ENCODE measurements around the gene OVOL1.
"Not testable (repeated sequence)": the region's sequence is repeated elsewhere in the genome, so short reads cannot be mapped to it uniquely, and the experiment has no call there.

The OVOL1 gene

DNA sequence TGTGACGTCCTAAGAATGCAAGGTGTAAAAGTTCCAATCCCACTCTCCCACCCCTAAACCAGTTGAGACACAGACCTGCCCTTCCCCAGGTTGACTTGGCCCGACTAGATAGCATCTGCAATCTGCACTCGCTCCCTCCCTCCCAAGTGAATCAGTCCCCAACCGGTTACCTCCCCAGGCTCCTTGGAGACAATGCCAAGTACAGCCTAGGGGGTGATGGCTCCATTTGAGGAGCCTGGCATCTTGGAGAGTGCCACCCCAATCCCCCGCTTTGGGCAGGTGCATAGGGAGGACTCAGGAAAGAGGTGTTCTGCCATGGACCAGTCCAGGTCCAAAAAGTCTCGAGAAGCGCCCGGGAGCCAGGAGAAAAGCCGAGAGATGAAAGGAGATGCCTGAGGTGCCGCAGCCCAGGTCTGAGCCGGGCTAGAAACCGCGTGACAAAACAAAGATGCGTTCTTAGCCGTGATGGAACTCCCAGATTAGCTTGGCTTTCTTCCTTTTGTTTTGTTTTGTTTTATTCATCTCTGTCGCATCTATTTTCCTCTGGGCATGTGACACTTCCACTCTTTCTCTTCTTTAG is 28.2 kb downstream of the OVOL1 start:
- DNase-seq (ENCODE audit: low spot score) = no peak

DNA sequence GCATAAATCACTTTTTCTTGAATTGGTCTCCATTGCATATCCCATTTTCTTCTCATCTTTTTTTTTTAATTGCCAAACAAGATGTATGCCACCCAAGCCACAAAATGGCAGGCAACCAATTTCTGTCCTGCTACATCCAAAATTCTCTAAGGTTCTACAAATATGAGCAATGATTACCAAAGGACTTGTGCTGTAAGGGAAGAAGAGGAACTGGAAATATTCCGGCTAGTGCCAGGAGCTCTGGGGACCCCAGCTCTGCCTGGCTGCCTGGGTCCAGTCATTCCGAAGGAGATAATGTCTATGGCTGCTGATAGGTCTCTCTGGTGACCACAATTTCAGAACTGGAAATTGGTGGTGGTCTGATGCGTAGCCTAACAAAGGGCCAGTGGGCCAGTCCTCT is 29.8 kb downstream of the OVOL1 start:
- no peak for DNase-seq (ENCODE audit: low spot score)

DNA sequence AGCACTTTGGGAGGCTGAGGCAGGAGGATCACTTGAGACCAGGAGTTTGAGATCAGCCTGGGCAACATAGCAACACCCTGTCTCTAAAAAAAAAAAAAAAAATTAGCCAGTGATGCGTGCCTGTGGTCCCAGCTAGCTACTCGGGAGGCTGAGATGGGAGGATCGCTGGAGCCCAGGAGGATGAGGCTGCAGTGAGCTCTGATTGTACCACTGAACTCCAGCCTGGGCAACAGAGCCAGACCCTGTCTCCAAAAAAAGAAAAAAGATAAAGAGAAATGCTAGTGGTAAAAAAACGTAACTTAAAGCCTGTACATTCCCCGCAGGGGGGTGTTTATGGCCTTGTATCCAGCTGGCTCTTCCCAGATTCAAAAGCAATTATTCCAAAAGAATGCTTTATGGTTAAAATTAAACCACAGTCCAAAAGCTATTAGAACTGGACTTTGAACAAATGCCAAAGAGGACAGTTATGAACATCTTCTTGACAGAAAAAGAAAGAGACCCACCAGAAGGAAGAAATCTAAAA is 30.5 kb downstream of the OVOL1 start:
- DNase-seq (ENCODE audit: low spot score) = no peak

DNA sequence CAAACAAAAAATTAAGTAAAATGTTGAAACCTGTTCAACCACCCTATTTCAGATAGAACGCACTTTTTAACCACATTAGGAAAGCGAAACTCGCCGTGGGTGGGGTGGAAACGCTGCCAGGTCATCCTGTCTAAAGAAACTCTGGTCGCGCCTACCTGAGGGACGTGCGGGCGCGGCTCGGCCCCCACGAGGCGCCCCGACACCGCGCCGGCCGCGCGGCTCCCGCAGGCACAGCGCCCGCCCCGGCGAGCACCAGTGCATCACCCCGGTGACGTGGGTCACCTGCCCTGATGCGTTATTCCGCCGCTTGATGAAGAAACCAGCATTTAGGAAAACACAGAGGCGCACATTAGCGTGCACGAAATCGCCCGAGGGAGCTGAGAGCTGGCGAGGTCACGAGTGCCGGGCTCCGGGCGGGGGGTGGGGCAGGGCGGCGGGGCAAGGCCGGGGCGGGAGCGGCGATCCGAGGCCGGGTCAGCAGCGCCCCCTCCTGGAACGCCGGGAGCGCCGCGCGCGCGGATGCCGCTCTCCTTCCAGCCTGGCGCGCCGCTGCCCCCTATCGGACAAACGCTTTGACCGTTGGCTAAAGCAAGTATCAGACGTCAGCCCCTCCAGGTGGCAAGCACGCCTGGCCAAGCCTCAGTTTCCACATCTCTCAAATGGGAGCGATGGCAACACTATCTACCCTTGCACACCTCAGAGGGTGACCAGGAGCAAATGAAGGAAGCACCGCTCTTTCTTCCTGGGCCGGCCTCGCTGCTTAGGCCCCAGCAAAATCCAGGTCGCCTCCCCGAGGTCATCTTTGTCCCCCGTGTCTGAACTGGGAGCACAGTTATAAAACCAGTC is 31.2 kb downstream of the OVOL1 start:
- peak; percentile 94 for DNase-seq (ENCODE audit: low spot score)

DNA sequence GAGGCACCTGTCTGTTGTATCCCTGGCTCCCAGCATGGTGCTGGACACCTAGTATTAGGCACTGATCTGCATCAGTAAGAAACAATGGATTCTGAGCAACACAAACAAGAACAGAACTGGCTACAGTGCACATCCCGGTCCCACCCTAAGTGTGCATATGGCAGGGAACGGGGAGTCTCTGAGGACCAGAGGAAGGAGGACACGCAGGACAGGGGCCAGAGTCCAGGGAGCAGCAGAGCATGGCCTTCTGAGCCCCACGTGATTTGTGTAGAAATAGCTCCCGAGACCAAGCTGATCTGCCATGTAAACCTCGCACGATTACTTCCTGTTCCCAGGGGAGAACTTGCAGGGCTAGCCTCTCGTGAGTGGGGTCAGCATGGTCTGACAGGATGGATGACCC is 34.2 kb downstream of the OVOL1 start:
- no peak for DNase-seq (ENCODE audit: low spot score)

DNA sequence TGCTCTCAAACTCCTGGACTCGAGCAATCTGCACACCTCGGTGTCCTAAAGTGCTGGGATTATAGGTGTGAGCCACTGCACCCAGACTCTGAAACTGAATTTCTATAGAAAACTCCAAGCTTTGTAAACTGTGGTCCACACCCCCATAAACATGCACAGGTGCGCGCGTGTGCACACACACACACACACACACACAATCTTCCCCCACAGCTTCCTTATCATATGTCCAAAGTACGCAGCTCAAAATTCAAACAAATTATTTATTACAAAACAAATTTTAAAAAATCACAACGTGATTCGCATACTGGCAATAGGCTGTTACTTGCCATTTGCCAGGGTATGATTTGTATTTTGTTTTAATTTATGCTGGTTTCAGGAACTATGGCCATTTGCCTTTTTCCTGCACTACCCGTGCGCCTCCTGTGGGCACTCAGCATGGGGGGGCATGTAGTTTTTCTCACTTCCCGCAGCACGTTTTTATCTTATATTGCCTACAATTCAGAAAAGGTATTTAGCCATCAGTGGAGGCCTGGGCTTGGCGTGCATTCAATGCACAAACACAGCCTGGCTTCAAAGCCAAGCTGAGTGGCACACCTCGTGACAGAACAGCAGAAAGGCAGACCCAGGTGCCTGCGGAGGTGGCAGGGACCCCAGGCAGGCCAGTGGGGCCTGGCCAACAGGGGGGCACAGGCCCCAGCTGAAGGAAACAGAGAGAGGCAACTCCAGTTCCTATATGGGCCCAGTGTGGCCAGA is 36.1 kb downstream of the OVOL1 start:
- DNase-seq (ENCODE audit: low spot score) = no peak

DNA sequence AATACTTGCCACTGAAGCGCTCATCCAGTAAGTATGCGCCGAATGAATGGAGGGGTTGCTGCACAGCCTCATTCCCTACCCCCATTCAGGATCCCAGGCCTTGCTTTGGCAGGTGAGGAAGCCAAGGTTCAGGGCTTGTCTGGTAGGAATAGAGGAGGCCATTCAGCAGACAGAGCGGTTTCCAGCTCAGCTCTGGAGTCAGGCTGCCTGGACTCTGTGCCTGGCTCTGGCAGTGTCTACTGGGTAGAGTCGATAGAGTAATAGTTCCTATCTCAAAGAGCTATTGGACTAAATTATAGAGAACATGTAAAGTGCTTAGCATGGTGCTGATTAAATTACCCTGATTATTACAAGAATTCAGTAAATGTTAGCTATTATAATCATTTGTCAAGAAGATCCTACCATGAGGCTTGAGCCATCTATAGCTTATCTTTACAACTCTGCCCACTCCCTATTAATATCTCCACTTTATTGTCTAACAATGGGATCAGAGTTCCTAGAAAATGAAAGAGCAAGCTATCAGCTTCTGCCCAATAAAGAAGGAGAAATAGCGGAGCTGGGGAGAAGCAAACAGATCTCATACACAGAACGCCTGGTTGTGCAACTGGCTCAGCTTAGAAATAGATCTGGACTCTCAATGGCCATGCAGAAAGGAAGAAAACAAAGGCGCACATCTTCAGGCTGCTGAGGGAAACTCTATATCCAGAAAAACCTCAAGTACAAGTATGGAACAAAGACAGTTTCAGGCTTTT is 40.3 kb downstream of the OVOL1 start:
- no peak for DNase-seq (ENCODE audit: low spot score)

DNA sequence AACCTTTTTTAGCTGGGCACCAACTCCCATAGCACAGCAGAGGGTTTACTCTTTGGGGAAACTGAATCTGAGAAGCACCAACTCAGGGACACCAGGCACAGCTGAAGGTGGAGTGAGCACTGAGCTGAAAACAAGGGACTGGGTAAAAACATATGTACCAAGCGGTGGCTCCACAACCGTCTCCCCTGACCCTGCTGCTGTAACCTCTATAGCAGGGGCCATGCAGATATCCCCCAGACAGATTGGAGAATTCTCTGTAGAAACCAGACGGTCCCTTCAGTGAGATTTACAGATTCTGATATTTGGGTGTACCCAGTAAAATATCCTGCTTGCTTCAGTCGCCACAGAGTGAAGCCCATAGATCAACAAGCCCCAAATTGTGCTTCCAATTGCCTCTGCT is 42.6 kb downstream of the OVOL1 start:
- no peak for DNase-seq (ENCODE audit: low spot score)

DNA sequence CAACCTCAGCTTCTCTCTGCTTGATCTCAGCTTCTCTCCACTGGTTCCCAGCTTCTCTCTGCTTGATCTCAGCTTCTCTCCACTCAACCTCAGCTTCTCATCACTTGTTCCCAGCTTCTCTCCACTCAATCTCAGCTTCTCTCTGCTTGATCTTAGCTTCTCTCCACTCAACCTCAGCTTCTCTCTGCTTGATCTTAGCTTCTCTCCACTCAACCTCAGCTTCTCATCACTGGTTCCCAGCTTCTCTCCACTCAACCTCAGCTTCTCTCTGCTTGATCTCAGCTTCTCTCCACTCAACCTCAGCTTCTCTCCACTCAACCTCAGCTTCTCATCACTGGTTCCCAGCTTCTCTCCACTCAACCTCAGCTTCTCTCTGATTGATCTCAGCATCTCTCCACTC is 45.4 kb downstream of the OVOL1 start:
- DNase-seq (ENCODE audit: low spot score) = not testable (repeated sequence)

DNA sequence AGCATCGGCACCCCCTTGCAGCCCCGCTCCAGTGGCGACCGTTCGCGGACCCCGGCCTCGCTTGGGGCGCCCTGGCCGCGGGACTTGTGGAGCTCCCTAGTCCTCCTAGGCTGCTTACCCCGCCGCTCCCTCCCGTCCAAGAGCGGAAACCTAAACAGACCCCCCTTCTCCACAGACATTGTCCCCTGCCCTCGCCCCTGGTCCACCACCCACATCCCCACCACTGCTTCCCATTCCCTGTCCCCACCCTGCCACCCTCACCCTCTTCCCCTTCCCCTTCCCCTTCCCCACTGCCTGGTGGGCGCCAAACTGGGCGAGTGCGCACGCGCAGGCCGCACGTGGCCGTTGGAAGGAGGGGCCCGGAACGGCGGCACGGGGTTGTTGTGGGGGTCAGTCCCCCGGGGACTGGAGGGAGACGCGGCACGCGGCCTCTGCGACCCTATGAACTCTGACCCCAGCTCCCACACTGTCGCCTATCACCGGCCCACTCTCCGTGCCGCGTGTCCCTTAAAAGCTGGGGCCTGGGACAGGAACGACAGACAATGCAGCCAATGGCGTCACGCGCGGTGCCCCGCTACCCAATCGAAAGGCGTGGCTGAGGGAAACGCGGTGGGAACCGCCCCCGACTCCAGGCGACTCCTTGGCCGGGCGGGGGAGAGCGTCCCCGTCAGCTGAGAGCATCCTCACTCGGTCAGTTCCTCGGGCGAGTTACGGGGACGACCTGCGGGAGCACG is 46.6 kb downstream of the OVOL1 start, which contains the start of gene SNX32:
Gene SNX32, plus strand, starts transcription at position 667 of the 734 bp plus-strand sequence. CDS start 103 bp downstream, outside the sequence.
- DNase-seq (ENCODE audit: low spot score) = peak; percentile 87

DNA sequence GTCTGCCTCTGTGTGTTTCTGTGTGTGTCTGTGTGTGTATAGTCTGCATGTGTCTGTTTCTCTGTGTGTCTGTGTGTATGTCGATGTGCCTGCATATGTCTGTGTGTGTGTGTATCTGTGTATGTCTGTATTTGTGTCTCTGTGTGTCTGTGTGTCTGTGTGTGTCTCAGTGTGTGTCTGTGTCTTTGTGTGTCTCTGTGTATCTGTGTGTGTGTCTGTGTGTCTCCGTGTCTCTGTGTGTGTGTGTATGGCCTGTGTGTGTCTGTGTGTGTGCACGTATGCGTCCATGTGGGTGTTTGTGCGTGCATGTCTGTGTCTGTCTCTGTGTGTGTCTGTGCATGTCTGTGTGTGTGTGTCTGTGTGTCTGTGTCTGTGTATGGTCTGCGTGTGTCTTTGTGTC is 47.3 kb downstream of the OVOL1 start:
- no peak for DNase-seq (ENCODE audit: low spot score)

DNA sequence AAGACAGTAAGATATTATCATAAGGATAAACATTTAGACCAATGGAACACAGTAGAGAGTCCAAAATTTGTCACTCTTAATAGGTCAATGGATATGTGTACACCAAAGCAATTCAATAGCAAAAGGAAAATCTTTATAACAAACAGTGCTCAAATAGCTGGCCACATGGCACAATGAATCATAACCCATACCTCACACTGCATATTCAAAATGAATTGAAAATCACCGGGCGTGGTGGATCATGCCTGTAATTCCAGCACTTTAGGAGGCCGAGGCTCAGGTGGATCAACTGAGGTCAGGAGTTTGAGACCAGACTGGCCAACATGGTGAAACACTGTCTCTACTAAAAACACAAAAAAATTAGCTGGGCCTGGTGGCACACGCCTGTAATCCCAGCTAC is 55.3 kb downstream of the OVOL1 start:
- DNase-seq (ENCODE audit: low spot score) = no peak

DNA sequence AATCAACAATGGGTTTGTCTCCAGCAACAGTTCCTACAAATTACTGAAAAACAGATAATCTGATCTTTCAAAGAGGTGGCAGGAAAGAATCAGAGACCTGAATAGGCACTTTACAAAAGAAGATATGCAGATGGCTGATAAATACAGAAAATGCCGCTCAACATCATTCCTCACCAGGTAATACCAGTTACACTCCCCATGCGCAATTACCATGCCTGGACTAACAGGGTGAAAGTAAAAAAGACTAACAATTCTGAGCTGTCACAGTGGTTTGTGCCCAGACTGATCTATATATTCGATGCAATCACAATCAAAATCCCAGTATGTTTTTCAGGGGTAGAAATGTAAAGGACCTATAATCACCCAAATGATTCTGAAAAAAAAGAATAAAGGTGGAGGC is 56.9 kb downstream of the OVOL1 start:
- DNase-seq (ENCODE audit: low spot score) = no peak

DNA sequence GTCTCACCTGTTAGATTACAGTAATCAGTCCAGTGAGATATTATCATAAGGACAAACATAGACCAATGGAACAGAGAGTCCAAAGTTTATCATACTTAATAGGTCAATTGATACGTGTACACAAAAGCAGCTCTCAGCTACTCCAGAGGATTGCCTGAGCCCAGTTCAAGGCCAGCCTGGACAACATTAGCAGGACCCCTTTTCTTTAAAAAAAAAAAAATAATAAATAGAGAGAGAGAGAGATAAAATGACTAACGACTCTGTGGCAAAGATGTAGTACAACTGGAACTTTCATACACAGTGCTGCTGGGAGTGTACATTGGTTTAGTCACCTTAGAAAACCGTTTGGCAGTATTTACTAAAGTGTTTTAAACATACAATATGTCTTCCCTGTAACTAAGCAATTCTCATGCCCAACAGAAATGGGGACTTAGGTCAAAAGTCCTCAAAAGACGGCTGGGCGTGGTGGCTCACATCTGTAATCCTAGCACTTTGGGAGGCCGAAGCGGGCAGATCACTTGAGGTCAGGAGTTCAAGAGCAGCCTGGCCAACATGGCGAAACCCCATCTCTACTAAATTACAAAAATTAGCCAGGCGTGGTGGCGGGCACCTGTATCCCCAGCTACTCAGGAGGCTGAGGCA is 57.5 kb downstream of the OVOL1 start:
- no peak for DNase-seq (ENCODE audit: low spot score)

Data from hematopoietic multipotent progenitor cell treated with erythropoietin and hydrocortisone succinate and interleukin-3 and kit ligand, for 17 days (in vitro differentiated cells).